Endothelial cell of umbilical vein (primary cell): ENCODE measurements around the gene USP19. TPM values are rescaled to one million over a fixed set of nuclear protein-coding genes. Genes with fewer than 3 reads are reported as not detected.

Experiments
- BruUV-seq: library from RNA; stranded (reverse); fragments of 400-500 nt; replicated peaks from 2 replicates; lab custom pipeline; 2021; lab: Mats Ljungman, UMichigan
- CTCF ChIA-PET: fragments of 300-600, 350-600 bp; sonication (Branson Sonifier 250); formaldehyde crosslinking; loops from one replicate; lab custom pipeline; 2021; ENCODE audit warnings: antibody characterized with exemption, inconsistent platforms; lab: Charles Lee
- POLR2A ChIA-PET: fragments of 300-600, 350-600 bp; sonication (Branson Sonifier 250); formaldehyde crosslinking; loops from one replicate; lab custom pipeline; 2021; ENCODE audit warnings: antibody characterized with exemption, inconsistent platforms; lab: Charles Lee
- DNase-seq: peaks from one replicate; pipeline ENCODE4 v3.0.0-alpha.2; 2011; ENCODE audit warnings: low read depth, low spot score
- FAIRE-seq: peaks from 2 replicates; lab custom pipeline; 2011; peaks lifted over from hg19 to GRCh38; lab: Jason Lieb, UNC
- H2AFZ ChIP-seq: 2 replicates; pipeline ENCODE4 v1.6.0; 2012; ENCODE audit warnings: low read depth, low read length, control low read depth, inconsistent platforms
- H3K27ac ChIP-seq: 2 replicates; pipeline ENCODE4 v1.5.1; 2011; ENCODE audit warnings: low read depth, mild to moderate bottlenecking, control low read depth, low read length, moderate library complexity; ENCODE audit not compliant: insufficient read depth
- H3K27me3 ChIP-seq, 2 experiments: 2 replicates each; pipeline versions ENCODE4 v1.6.0 to v1.6.1; 2011; ENCODE audit warnings: low read length in 2 of 2, mixed read lengths in 1 of 2; ENCODE audit not compliant: control insufficient read depth in 2 of 2, insufficient read depth in 2 of 2
- H3K36me3 ChIP-seq, 2 experiments: 2 replicates in 1 of 2; 3 replicates in 1 of 2; pipeline ENCODE4 v1.5.1; 2011; ENCODE audit warnings: low read length in 2 of 2, mild to moderate bottlenecking in 1 of 2, moderate library complexity in 1 of 2; ENCODE audit not compliant: control insufficient read depth in 2 of 2, insufficient read depth in 2 of 2; ENCODE audit errors: extremely low read depth in 1 of 2
- H3K4me1 ChIP-seq: 3 replicates; pipeline ENCODE4 v1.5.1; 2011; ENCODE audit warnings: mild to moderate bottlenecking, low read length; ENCODE audit not compliant: control insufficient read depth, insufficient read depth; ENCODE audit errors: extremely low read depth
- H3K4me2 ChIP-seq: 2 replicates; pipeline ENCODE4 v1.6.1; 2011; ENCODE audit warnings: low read length, control low read depth, mixed read lengths; ENCODE audit not compliant: insufficient read depth
- H3K4me3 ChIP-seq, 3 experiments: fragments of 200-600 bp in 1 of 3; sonication (generic), shearing (Covaris generic) in 1 of 3; replicated peaks in 1 of 3; 2 replicates each; pipeline ENCODE4 v1.5.1; 2011 to 2016; ENCODE audit warnings: control low read depth in 3 of 3, low read length in 3 of 3, mild to moderate bottlenecking in 2 of 3, inconsistent platforms in 1 of 3, low read depth in 1 of 3, moderate library complexity in 1 of 3; ENCODE audit not compliant: insufficient read depth in 1 of 3
- H3K79me2 ChIP-seq: 2 replicates; pipeline ENCODE4 v1.6.0; 2012; ENCODE audit warnings: low read length, inconsistent platforms; ENCODE audit not compliant: control insufficient read depth, insufficient read depth
- H3K9ac ChIP-seq: replicated peaks from 2 replicates; pipeline ENCODE3; 2011; ENCODE audit warnings: low read length, control low read depth; ENCODE audit not compliant: insufficient read depth; ENCODE audit errors: extremely low read depth
- H3K9me1 ChIP-seq: replicated peaks from 3 replicates; pipeline ENCODE4 v1.6.0; 2011; ENCODE audit warnings: mild to moderate bottlenecking, low read length; ENCODE audit not compliant: control insufficient read depth, insufficient read depth; ENCODE audit errors: extremely low read depth
- H3K9me3 ChIP-seq: replicated peaks from 2 replicates; pipeline ENCODE4 v1.5.1; 2012; ENCODE audit warnings: low read length, inconsistent platforms; ENCODE audit not compliant: control insufficient read depth, insufficient read depth
- H4K20me1 ChIP-seq: replicated peaks from 2 replicates; pipeline ENCODE3; 2011; ENCODE audit warnings: mild to moderate bottlenecking, low read length; ENCODE audit not compliant: control insufficient read depth, insufficient read depth; ENCODE audit errors: extremely low read depth
- EZH2 ChIP-seq: IDR thresholded peaks from 2 replicates; pipeline ENCODE4 v1.6.1; 2012; ENCODE audit warnings: borderline replicate concordance, low read depth, mild to moderate bottlenecking, moderate library complexity, low read length, inconsistent platforms; ENCODE audit not compliant: severe bottlenecking
- FOS ChIP-seq: IDR thresholded peaks from 2 replicates; pipeline ENCODE4 v1.6.1; 2011; ENCODE audit warnings: mild to moderate bottlenecking, low read length, moderate library complexity, borderline replicate concordance; ENCODE audit not compliant: insufficient read depth
- GATA2 ChIP-seq: IDR thresholded peaks from 2 replicates; pipeline ENCODE4 v1.7.0; 2011; ENCODE audit warnings: low read depth, mild to moderate bottlenecking, moderate library complexity, mixed read lengths, low read length; ENCODE audit not compliant: insufficient read length, insufficient read depth
- JUN ChIP-seq: IDR thresholded peaks from 2 replicates; pipeline ENCODE4 v1.6.1; 2011; ENCODE audit warnings: borderline replicate concordance, low read depth; ENCODE audit not compliant: insufficient read length, insufficient read depth
- MYC ChIP-seq: IDR thresholded peaks from one replicate; pipeline ENCODE4 v1.6.1; 2011; ENCODE audit warnings: mild to moderate bottlenecking, low read depth, low read length
- POLR2A ChIP-seq: IDR thresholded peaks from 2 replicates; pipeline ENCODE4 v1.6.1; 2012; ENCODE audit warnings: low read depth, mild to moderate bottlenecking, control low read depth, low read length
- POLR2AphosphoS5 ChIP-seq: IDR thresholded peaks from 2 replicates; pipeline ENCODE4 v1.6.1; 2012; ENCODE audit warnings: low read depth, mild to moderate bottlenecking, control low read depth, low read length, moderate library complexity; ENCODE audit not compliant: insufficient read depth
- dilution Hi-C: fragments of 300-500 bp; cut with MboI; formaldehyde crosslinking; loops from one replicate; pipeline ENCODE4 v1.15.0; 2019; ENCODE audit warnings: low sequenced_read_pairs; ENCODE audit not compliant: extremely low pct_ligation_motif_present
- intact Hi-C: fragments of 100-400 bp; cut with micrococcal nuclease; formaldehyde crosslinking; loops from one replicate; pipeline ENCODE4 v1.10.0; 2022
- microRNA-seq: library from miRNA; unstranded; fragments of <30 nt; microRNA quantifications from one replicate; pipeline ENCODE4 v1.2.0, GENCODE V29; 2021; ENCODE audit warnings: borderline number of aligned reads, borderline replicate concordance
- polyA plus RNA-seq, 4 experiments: library from polyadenylated mRNA; depleted of rRNA in 3 of 4; stranded (reverse) in 3 of 4; unstranded in 1 of 4; fragments of >200 nt; gene quantifications; 2 replicates each; pipeline versions ENCODE4 v1.2.1 to v1.2.3, GENCODE V29; 2011 to 2012; ENCODE audit warnings: missing spikeins in 1 of 4
- small RNA-seq: library from RNA; depleted of rRNA; stranded (forward); fragments of <200 nt; gene quantifications from one replicate; pipeline ENCODE3, GENCODE V24; 2012; ENCODE audit warnings: low replicate concordance, low read depth; ENCODE audit not compliant: insufficient read depth, insufficient read length
- total RNA-seq: library from RNA; stranded (reverse); gene quantifications from 2 replicates; pipeline ENCODE4 v1.2.3, GENCODE V29; 2021
- TF ChIP-seq, protein P1 (sequence below), 2 donors: IDR thresholded peaks; 1 replicate in 1 of 2; 2 replicates in 1 of 2; pipeline ENCODE4 v1.5.1; 2011; ENCODE audit warnings: low read length in 2 of 2, mild to moderate bottlenecking in 2 of 2, moderate library complexity in 2 of 2, control low read depth in 1 of 2, inconsistent platforms in 1 of 2, low read depth in 1 of 2; ENCODE audit not compliant: insufficient read depth in 1 of 2; ENCODE audit errors: extremely low read depth in 1 of 2
- TF ChIP-seq, protein P2 (sequence below): IDR thresholded peaks from 2 replicates; pipeline ENCODE4 v1.6.1; 2011; ENCODE audit not compliant: insufficient read depth, insufficient read length

Gene USP19
- total and polyA plus RNA-seq, 2 donors (not counting 3 experiments of a cell fraction or from before 2014, with no cell fraction given) = 31.3 to 39.1 TPM

- H3K9me3 ChIP-seq = no peaks in the 10 kb centered on the region
- H4K20me1 ChIP-seq = peaks cover 2% of the 10 kb centered on the region
- no peaks in the 10 kb centered on the region for H3K9me1 ChIP-seq
- peaks cover 8 to 35% of the 10 kb centered on the region in 2 experiments for H3K36me3 ChIP-seq
- no peak overlapping the region for H3K4me3 ChIP-seq
- BruUV-seq = no TSS peak
- dilution Hi-C loops = no loop called here
- TF ChIP-seq JUN = no peak
- no peak for TF ChIP-seq POLR2A
- no peak for TF ChIP-seq MYC
- TF ChIP-seq, protein P1, sequence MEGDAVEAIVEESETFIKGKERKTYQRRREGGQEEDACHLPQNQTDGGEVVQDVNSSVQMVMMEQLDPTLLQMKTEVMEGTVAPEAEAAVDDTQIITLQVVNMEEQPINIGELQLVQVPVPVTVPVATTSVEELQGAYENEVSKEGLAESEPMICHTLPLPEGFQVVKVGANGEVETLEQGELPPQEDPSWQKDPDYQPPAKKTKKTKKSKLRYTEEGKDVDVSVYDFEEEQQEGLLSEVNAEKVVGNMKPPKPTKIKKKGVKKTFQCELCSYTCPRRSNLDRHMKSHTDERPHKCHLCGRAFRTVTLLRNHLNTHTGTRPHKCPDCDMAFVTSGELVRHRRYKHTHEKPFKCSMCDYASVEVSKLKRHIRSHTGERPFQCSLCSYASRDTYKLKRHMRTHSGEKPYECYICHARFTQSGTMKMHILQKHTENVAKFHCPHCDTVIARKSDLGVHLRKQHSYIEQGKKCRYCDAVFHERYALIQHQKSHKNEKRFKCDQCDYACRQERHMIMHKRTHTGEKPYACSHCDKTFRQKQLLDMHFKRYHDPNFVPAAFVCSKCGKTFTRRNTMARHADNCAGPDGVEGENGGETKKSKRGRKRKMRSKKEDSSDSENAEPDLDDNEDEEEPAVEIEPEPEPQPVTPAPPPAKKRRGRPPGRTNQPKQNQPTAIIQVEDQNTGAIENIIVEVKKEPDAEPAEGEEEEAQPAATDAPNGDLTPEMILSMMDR (IDR thresholded peaks at IDR 0.05; ENCODE audit: extremely low read depth in 1 of 2, insufficient read depth in 1 of 2, low read depth in 1 of 2, low read length in 2 of 2) = no peak
- no peak for TF ChIP-seq EZH2
- no peak for TF ChIP-seq POLR2AphosphoS5
- TF ChIP-seq, protein P2, sequence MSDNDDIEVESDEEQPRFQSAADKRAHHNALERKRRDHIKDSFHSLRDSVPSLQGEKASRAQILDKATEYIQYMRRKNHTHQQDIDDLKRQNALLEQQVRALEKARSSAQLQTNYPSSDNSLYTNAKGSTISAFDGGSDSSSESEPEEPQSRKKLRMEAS = no peak
- TF ChIP-seq GATA2 = no peak
- TF ChIP-seq FOS = no peak
- no peaks in the 10 kb centered on the region for H3K4me1 ChIP-seq
- H3K27me3 ChIP-seq = no peaks in the 10 kb centered on the region
- FAIRE-seq = no peak
- intact Hi-C loops = loop anchor here (5.0 kb wide), 1 partner anchor 219 kb away; no protein-coding TSS in a partner anchor
- DNase-seq = no peak
- no peak overlapping the region for H3K9ac ChIP-seq
- H2AFZ ChIP-seq = no peak overlapping the region
- POLR2A ChIA-PET = no interaction called here
- no peak overlapping the region for H3K27ac ChIP-seq
- CTCF ChIA-PET = interaction anchor here (1.6 kb wide), 1 partner anchor 9 kb away, joined by 3 read pairs; no protein-coding TSS in a partner anchor
- H3K79me2 ChIP-seq = peaks cover 46% of the 10 kb centered on the region
- H3K4me2 ChIP-seq = no peak overlapping the region
These were observed 44.5 kb downstream of the USP19 start for GRCh38 chr3:49076116-49076515.

Small RNAs within 50 kb of the gene (microRNA-seq; reads per million reads assigned to microRNA genes)
- not detected for gene MIR6890

Small RNAs within 50 kb of the gene (small RNA-seq; reads per million reads assigned to genes)
- not detected for gene RN7SL182P

Other genes with a start within 250 kb of the USP19 start
- gene SLC25A20, start 221.9 kb downstream of the USP19 start, total RNA-seq = 7.9 and 8.4 TPM in 2 replicates
- 8.6 and 11.0 TPM in 2 replicates for gene SLC25A20, start 221.9 kb downstream of the USP19 start, polyA plus RNA-seq
- gene ARIH2, start 202.0 kb downstream of the USP19 start, total RNA-seq = 77.2 and 85.5 TPM in 2 replicates
- 58.2 and 59.7 TPM in 2 replicates for gene ARIH2, start 202.0 kb downstream of the USP19 start, polyA plus RNA-seq
- gene P4HTM, start 130.6 kb downstream of the USP19 start, total RNA-seq = 23.0 and 26.9 TPM in 2 replicates
- 32.7 and 37.9 TPM in 2 replicates for gene P4HTM, start 130.6 kb downstream of the USP19 start, polyA plus RNA-seq
- 161 and 192 TPM in 2 replicates for gene WDR6, start 113.4 kb downstream of the USP19 start, total RNA-seq
- 319 and 337 TPM in 2 replicates for gene WDR6, start 113.4 kb downstream of the USP19 start, polyA plus RNA-seq
- gene DALRD3, start 102.2 kb downstream of the USP19 start, total RNA-seq = 20.4 and 22.7 TPM in 2 replicates
- gene DALRD3, start 102.2 kb downstream of the USP19 start, polyA plus RNA-seq = 60.8 and 66.0 TPM in 2 replicates
- 74.5 and 91.1 TPM in 2 replicates for gene NDUFAF3, start 98.7 kb downstream of the USP19 start, total RNA-seq
- 91.4 and 140 TPM in 2 replicates for gene NDUFAF3, start 98.7 kb downstream of the USP19 start, polyA plus RNA-seq
- gene IMPDH2, start 91.4 kb downstream of the USP19 start, total RNA-seq = 189 and 195 TPM in 2 replicates
- gene IMPDH2, start 91.4 kb downstream of the USP19 start, polyA plus RNA-seq = 134 and 167 TPM in 2 replicates
- 106 and 116 TPM in 2 replicates for gene QRICH1, start 26.8 kb downstream of the USP19 start, total RNA-seq
- gene QRICH1, start 26.8 kb downstream of the USP19 start, polyA plus RNA-seq = 89.6 and 89.7 TPM in 2 replicates
- 261 and 285 TPM in 2 replicates for gene QARS1, start 16.1 kb downstream of the USP19 start, total RNA-seq
- gene QARS1, start 16.1 kb downstream of the USP19 start, polyA plus RNA-seq = 434 and 477 TPM in 2 replicates
- 374 and 423 TPM in 2 replicates for gene LAMB2, start 12.2 kb upstream of the USP19 start, total RNA-seq
- gene LAMB2, start 12.2 kb upstream of the USP19 start, polyA plus RNA-seq = 744 and 764 TPM in 2 replicates
- gene CCDC71, start 45.5 kb upstream of the USP19 start, total RNA-seq = 20.3 and 23.5 TPM in 2 replicates
- 41.6 and 48.7 TPM in 2 replicates for gene CCDC71, start 45.5 kb upstream of the USP19 start, polyA plus RNA-seq
- gene KLHDC8B, start 50.8 kb upstream of the USP19 start, total RNA-seq = 22.9 and 36.0 TPM in 2 replicates
- gene KLHDC8B, start 50.8 kb upstream of the USP19 start, polyA plus RNA-seq = 70.1 and 77.8 TPM in 2 replicates
- gene C3orf62, start 156.4 kb upstream of the USP19 start, total RNA-seq = 3.9 and 5.6 TPM in 2 replicates
- gene C3orf62, start 156.4 kb upstream of the USP19 start, polyA plus RNA-seq = 1.8 and 2.8 TPM in 2 replicates
- gene USP4, start 219.2 kb upstream of the USP19 start, total RNA-seq = 61.3 and 63.0 TPM in 2 replicates
- gene USP4, start 219.2 kb upstream of the USP19 start, polyA plus RNA-seq = 33.9 and 39.1 TPM in 2 replicates
- gene GPX1, start 237.5 kb upstream of the USP19 start, total RNA-seq = 427 and 461 TPM in 2 replicates
- gene GPX1, start 237.5 kb upstream of the USP19 start, polyA plus RNA-seq = 1,348 and 1,830 TPM in 2 replicates